Measurements from ENCODE around the gene RSPH4A.
A peak's percentile ranks its signal among the peaks of the same experiment; 100 is the strongest.
"Not testable (repeated sequence)": the region's sequence is repeated elsewhere in the genome, so short reads cannot be mapped to it uniquely, and the experiment has no call there.

Gene RSPH4A

DNA sequence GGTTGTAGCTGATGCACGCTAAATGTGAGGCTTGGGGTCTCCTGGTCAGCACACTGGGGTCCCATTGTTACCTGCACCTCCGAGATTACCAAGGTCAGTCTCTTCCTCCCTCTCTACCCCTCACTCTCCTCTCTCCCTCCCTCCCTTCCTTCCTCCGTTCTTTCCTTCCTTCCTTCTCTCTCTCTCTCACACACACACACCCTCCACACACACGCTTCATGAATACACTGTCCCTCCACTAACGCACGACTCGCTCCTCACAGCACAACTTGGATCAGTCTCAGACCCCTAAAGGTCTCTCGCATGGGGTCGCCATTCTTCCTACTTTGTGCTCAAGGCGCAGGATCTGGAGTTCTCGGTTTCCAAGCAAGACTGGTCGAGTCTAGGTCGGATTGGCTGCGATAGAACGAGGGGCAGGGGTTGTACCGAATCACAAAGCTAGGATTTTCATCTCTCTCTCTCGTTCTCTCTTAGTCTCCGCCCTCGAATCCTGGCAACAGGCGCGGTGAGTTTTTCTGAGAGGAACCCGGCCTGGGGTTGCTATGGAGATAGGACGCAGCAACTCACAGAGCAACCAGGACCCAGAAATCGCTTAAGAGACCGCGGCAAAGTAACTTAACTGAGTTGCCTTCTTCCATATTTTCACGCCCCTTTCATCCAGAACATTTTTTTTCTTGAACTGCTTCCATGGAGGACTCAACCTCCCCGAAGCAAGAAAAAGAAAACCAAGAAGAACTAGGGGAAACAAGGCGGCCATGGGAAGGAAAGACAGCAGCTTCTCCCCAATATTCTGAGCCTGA is at the start of gene RSPH4A:
TSS of gene RSPH4A (plus strand) at position 543 of the 800 bp plus-strand sequence. CDS start at position 688, 145 bp downstream.
- peak; percentile 83 for DNase-seq (ENCODE audit: low spot score)

GRCh38 chr6:116568111-116568510 is 48.2 kb upstream of the RSPH4A start:
- DNase-seq (ENCODE audit: low spot score): no peak

- no peak for DNase-seq (ENCODE audit: low spot score)
Observed at GRCh38 chr6:116568821-116569755, 47.2 kb upstream of the RSPH4A start.

- peak; percentile 99 for DNase-seq (ENCODE audit: low spot score)
Observed at GRCh38 chr6:116570856-116571682, 45.2 kb upstream of the RSPH4A start, which contains the start of gene RWDD1. Gene RWDD1 (plus strand): TSS chr6:116571504. CDS start chr6:116571583, 79 bp downstream.

DNA sequence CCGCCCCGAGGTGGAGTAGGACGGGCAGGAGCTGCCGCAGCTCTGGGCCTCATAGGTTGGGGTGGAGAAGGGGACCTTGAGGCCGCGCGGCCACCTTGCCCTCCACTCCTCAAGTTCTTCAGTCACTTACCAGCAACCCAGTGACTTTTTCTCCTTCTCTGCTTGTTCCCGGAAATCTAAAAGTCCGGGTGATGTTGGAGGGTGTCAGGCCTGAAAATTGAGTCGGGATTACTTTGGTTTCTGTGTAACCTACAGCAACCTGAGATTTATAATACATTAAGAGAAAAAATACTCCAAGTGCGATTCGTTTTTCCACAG is 44.6 kb upstream of the RSPH4A start:
- no peak for DNase-seq (ENCODE audit: low spot score)

GRCh38 chr6:116572162-116572561 is 44.1 kb upstream of the RSPH4A start:
- peak; percentile 19 for DNase-seq (ENCODE audit: low spot score)

DNA sequence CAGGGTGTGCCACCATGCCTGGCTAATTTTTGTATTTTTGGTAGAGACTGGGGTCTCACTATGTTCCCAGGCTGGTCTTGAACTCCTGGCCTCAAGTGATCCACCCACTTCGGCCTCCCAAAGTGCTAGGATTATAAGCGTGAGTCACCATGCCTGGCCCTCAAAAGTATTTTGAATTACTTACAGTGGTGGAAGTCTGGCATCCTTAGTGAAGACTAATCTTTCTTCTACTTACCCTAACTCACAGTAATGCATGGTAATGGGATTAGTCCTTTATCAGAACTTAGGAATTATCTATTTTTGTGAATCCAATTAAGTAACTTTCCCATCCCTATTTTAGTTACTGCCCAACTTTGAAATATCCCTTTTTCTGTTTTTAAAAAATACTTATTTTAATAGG is 41.1 kb upstream of the RSPH4A start:
- no peak for DNase-seq (ENCODE audit: low spot score)

GRCh38 chr6:116577486-116577885 is 38.8 kb upstream of the RSPH4A start:
- DNase-seq (ENCODE audit: low spot score): no peak

DNA sequence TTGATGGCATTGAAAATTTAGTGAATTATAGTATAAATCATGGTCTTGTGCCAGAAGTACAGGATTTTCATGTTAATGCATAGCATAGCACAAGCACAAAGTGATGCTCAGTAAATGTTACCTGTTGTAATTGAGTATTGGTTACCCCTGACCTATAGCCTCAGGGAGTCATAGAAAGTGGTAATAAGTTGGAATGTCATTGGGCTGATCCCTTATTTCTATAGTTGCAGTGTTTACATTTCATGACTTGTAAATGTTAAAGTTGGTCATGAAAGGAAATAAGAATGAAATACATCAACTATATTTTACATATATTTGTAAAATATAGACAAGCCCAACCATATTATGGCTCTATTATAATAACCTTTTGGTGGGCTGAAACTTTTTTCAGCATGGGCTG is 37.9 kb upstream of the RSPH4A start:
- no peak for DNase-seq (ENCODE audit: low spot score)

GRCh38 chr6:116579143-116579542 is 37.1 kb upstream of the RSPH4A start:
- DNase-seq (ENCODE audit: low spot score): no peak

GRCh38 chr6:116580198-116580597 is 36.1 kb upstream of the RSPH4A start:
- no peak for DNase-seq (ENCODE audit: low spot score)

GRCh38 chr6:116586276-116586675 is 30.0 kb upstream of the RSPH4A start:
- no peak for DNase-seq (ENCODE audit: low spot score)

GRCh38 chr6:116586738-116587137 is 29.5 kb upstream of the RSPH4A start:
- DNase-seq (ENCODE audit: low spot score): no peak

DNA sequence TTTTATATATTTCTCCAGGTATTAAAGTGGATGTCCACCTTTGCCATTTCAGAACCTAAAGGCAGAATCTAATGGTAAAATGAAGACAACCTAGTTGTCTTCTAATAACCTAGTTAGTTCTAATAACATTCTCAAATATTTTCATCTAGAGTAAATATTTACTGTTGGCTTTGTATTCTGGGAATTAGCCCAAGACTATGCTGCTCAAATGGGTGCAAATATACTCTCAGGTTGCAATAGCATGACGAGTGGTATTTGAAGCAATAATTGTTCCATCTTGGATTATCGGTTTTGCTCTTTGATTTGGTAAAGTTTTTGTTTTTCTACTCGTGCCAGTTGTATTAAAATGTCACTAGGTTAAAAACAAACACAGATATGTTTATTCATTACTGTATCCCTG is 21.0 kb upstream of the RSPH4A start:
- no peak for DNase-seq (ENCODE audit: low spot score)

- DNase-seq (ENCODE audit: low spot score): no peak
Observed at GRCh38 chr6:116596815-116597214, 19.5 kb upstream of the RSPH4A start.

GRCh38 chr6:116603916-116604315 is 12.4 kb upstream of the RSPH4A start:
- DNase-seq (ENCODE audit: low spot score): not testable (repeated sequence)

DNA sequence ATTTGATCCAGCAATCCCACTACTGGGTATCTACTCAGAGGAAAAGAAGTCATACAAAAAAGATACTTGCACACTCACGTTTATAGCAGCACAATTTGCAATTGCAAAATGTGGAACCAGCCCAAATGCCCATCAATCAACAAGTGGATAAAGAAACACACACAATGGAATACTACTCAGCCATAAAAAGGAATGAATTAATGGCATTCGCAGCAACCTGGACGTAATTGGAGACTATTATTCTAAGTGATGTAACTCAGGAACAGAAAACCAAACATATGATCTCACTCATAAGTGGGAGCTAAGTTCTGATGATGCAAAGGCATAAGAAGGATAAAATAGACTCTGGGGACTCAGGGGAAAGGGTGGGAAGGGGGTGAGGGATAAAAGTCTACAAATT is 11.4 kb upstream of the RSPH4A start:
- not testable (repeated sequence) for DNase-seq (ENCODE audit: low spot score)

DNA sequence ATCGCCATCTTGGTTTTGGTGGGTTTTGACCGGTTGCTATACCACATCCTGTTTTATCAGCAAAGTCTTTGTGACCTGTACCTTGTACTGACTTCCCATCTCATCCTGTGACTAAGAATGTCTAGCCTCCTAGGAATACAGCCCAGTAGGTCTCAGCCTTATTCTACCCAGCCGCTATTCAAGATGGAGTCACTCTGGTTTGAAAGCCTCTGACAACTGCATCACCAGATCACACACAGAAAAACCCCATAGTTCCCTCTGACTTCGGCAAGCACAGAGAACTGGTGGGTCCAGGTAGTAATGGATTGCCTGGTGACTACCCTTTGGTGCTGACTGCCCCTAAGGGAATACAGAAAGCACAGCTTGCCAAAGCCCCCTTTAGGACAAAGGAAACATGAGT is 10.3 kb upstream of the RSPH4A start:
- DNase-seq (ENCODE audit: low spot score): no peak

DNA sequence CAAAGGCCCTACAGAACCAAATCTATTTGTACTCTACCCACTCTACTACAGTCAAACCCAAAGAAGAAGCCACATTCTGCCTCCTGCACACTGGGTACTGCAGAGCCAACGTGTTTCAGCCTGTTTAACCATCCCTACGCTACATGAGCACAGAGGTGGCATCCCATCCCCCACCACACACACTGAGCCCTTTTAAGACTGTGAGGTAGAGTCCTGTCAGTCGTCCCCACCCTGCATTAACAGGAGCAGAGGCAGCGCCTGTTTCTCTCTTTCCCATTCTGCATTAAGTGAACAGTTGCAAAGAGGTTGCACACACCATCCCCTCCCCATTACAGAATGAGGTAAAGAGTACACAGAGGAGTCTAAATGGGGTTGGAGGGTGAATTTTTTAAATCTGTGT is 5.2 kb upstream of the RSPH4A start:
- DNase-seq (ENCODE audit: low spot score): no peak

DNA sequence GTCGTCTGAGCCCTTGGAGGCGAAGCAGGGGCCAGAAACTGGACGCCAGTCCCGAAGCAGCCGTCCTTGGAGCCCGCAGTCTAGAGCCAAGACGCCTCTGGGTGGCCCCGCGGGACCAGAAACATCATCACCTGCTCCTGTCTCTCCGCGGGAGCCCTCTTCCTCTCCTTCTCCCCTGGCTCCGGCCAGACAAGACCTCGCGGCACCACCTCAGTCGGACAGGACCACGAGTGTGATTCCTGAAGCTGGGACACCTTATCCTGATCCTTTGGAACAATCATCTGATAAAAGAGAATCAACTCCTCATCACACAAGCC is 416 bp downstream of the RSPH4A start:
- no peak for DNase-seq (ENCODE audit: low spot score)

DNA sequence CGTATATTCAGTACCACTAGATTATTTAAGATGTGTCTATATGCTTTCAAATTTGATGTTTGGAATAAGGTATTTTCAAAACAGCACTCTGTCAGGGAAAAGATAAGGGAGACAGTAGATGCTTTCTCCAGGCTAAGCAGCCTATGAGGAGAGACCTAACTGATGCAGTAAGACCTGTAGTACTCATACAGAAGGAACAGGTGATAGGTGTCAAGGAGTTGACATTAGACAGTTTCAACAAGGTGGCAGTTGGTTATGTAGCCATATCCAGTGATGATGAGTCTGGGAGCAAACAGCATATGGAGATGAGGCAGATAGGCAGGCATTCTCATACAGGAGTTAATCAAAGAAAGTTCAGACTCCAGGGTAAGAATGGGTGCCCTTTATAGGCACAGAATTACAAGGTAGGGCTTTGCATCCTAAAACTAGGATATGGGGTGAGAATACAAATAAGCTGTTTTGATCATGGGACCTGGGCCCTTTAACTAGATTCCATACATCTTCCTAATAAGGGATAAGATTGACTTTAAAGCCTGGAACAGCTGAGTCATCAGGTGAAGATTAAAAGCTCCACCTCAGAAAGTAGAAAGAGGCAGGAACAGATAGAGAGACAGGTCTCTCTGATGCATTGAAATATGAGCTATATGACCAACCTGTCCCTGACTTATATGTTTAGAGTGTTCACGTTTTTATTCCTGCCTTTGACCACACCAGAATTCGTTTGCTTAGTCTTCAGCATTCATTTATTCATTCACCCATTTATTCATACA is 7.9 kb downstream of the RSPH4A start:
- DNase-seq (ENCODE audit: low spot score): no peak

GRCh38 chr6:116625872-116626271 is 9.6 kb downstream of the RSPH4A start:
- no peak for DNase-seq (ENCODE audit: low spot score)
